ENCODE results near the gene SGTA. TPM values are rescaled to one million over a fixed set of nuclear protein-coding genes. Genes with fewer than 3 reads are reported as not detected.

SGTA gene, protein sequence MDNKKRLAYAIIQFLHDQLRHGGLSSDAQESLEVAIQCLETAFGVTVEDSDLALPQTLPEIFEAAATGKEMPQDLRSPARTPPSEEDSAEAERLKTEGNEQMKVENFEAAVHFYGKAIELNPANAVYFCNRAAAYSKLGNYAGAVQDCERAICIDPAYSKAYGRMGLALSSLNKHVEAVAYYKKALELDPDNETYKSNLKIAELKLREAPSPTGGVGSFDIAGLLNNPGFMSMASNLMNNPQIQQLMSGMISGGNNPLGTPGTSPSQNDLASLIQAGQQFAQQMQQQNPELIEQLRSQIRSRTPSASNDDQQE
- 34.4 and 47.2 TPM in 2 replicates for total RNA-seq

DNA sequence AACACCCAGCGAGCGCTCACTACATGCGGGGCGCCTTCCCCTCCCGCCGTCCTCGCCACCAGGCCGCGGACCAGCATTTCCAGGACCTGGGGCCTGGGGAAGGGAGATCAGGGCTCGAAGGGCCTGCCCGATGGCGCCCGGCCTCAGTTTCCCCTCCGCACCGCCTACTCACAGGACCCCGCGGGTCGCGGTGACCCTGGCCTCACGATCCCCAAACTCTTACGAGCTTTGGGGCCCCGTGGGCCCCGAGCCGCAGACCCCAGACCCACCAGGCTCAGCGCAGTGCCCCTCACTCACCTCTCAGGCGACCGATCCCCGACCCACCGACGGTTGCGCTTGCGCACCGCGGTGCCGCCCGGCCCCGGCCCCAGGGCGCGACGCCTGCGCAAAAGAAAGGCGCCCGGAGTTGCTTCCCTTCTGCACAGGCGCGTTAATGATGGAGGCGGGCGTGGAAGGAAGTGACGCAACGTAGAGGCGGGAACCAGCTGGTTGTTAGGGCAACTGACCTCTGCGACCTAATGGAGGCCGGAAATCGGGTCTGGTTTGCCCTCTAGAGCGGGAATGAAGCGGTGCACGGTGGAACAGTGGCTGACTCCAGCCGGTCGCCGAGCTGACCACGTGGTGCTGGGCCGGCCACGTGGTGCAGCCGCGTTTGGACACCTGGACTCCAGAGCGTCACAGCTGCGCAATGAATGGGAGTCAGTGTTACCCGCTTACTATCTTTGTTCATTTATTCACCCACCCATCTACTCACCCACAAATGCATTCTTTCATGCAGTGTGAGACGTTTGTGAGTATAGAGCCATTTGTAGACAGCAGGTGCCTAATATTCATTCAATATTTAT lies at the start of gene SGTA:
Gene SGTA, minus strand, starts transcription at position 338 of the 845 bp plus-strand sequence. CDS start 14,205 bp downstream, outside the sequence.
- DNase-seq (ENCODE audit: low read depth) = peak; percentile 97

- DNase-seq (ENCODE audit: low read depth) = no peak
These were observed 44.9 kb upstream of the SGTA start for GRCh38 chr19:2827840-2828489.

DNA sequence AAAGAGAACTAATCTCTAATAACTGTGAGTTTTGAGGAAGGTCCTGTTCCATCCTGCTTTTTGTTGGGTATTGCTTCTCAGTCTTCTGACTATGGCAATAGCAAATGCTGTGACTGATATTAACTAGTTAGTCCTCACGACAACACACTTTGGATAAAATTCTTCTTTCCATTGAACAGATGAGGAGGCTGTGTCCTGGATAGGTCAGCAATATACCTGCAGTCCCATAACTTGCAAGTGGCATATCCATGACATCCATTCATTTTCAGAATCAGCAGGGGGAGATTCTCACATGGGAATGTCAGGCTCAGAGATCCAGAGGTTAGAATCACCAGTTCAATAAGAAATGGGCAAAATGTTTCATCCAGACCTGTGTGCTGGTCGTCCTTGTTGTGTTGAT lies 43.9 kb upstream of the SGTA start:
- DNase-seq (ENCODE audit: low read depth) = no peak

- no peak for DNase-seq (ENCODE audit: low read depth)
These were observed 41.1 kb upstream of the SGTA start for GRCh38 chr19:2824129-2824528.

DNA sequence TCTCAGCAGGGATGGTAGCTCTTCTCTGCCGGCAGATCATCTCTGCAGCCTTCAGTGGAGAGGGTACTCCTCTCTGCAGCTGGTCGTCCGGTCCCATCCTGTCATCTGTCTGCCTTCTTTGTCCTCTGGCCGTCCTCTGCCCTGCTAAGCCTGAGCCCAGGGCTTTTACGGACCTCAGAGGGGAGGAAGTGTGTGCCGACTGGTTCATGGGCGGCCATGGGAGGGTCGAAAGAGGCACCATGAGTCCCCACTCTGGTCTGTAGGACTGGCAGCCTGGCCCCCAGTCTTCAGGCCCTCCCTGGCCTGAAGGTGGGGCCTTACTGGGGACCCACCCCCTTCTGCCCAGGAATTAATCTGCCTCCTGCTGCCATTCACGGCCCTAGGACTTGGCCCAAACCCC lies 40.6 kb upstream of the SGTA start:
- no peak for DNase-seq (ENCODE audit: low read depth)

DNA sequence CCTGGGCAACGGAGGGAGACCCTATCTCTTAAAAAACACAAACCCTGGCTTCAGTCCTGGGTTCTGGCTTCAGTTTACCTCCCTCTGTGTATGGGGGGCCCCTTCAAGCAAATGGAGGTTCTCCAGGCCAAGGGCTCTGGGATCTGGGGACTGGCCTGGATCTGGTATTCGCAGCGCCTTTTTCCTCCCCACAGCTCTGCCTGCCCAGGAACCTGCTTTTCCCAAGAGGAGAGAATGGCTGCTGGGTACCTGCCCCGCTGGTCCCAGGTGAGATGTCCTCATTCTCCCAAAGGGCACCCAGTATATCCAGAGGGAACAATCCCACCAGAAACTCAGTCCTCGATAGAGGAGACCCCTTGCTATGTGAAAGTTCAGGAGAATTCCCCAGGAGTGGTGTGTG lies 39.8 kb upstream of the SGTA start:
- DNase-seq (ENCODE audit: low read depth) = no peak

- DNase-seq (ENCODE audit: low read depth) = no peak
These were observed 37.1 kb upstream of the SGTA start for GRCh38 chr19:2820112-2820702.

- peak; percentile 89 for DNase-seq (ENCODE audit: low read depth)
These were observed 36.6 kb upstream of the SGTA start, which contains the start of gene ZNF554 for GRCh38 chr19:2819540-2820111. TSS of gene ZNF554 (plus strand) at chr19:2819868. CDS start at chr19:2820072, 204 bp downstream.

GRCh38 chr19:2817237-2817829 lies 34.3 kb upstream of the SGTA start:
- DNase-seq (ENCODE audit: low read depth) = peak; percentile 41

GRCh38 chr19:2816641-2817040 lies 33.6 kb upstream of the SGTA start:
- DNase-seq (ENCODE audit: low read depth) = no peak

- no peak for DNase-seq (ENCODE audit: low read depth)
These were observed 32.9 kb upstream of the SGTA start for GRCh38 chr19:2815923-2816322.

- no peak for DNase-seq (ENCODE audit: low read depth)
These were observed 32.1 kb upstream of the SGTA start for GRCh38 chr19:2815191-2815614.

- DNase-seq (ENCODE audit: low read depth) = no peak
These were observed 31.4 kb upstream of the SGTA start for GRCh38 chr19:2814426-2814825.

- DNase-seq (ENCODE audit: low read depth) = no peak
These were observed 30.4 kb upstream of the SGTA start for GRCh38 chr19:2813235-2814160.

GRCh38 chr19:2812414-2813234 lies 29.6 kb upstream of the SGTA start:
- DNase-seq (ENCODE audit: low read depth) = no peak

- DNase-seq (ENCODE audit: low read depth) = no peak
These were observed 28.8 kb upstream of the SGTA start for GRCh38 chr19:2811735-2812413.

DNA sequence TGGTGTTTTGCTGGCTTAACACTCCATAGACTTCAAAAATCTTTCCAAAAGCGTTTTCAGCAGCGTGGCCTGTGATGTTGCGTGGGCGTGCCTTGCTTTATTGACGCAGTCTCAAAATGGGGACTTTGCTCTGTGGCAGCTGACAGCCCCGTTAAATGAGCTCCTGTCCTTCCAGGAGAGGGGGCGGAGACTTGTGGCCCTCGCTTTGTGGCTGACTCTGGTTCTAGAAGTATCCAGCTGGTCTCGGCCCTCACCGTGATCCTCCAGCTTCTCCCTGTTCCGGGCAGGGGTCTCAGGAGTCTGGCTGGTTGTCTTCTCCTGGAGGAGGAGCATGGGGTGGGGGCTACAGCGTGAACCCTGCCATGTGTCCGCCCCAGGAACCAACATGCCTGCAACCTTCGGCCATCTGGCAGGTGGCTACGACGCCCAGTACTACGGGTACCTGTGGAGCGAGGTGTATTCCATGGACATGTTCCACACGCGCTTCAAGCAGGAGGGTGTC lies 28.2 kb upstream of the SGTA start:
- no peak for DNase-seq (ENCODE audit: low read depth)

Data from renal cortical epithelial cell (primary cell).